Stimulated activated CD8-positive, alpha-beta memory T cell treated with anti-CD3 and anti-CD28 coated beads, Interleukin-15, amount 100 ng/mL, for 1 hour (primary cell): ENCODE measurements around the gene ACOT7.
"Not testable (repeated sequence)": the region's sequence is repeated elsewhere in the genome, so short reads cannot be mapped to it uniquely, and the experiment has no call there.

Experiments
- DNase-seq: peaks from one replicate; pipeline ENCODE4 v3.0.0-alpha.2; 2020; ENCODE audit warnings: low read depth

The ACOT7 gene

GRCh38 chr1:6399294-6399693 is 5.7 kb upstream of the ACOT7 start:
- DNase-seq, result no peak

GRCh38 chr1:6397844-6398441 is 4.4 kb upstream of the ACOT7 start:
- DNase-seq, result no peak

- no peak for DNase-seq
These were observed 3.4 kb upstream of the ACOT7 start for GRCh38 chr1:6396998-6397397.

GRCh38 chr1:6395781-6396244 is 2.2 kb upstream of the ACOT7 start:
- DNase-seq, result not testable (repeated sequence)

DNA sequence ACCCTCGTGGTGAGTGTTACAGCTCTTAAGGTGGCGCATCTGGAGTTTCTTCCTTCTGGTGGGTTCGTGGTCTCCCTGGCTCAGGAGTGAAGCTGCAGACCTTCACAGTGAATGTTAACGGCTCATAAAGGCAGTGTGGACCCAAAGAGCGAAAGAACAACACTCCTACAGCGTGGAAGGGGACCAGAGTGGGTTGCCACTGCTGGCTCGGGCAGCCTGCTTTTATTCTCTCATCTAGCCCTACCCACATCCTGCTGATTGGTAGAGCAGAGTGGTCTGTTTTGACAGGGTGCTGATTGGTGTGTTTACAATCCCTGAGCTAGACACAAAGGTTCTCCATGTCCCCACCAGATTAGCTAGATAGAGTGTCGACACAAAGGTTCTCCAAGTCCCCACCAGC is 1.6 kb upstream of the ACOT7 start:
- not testable (repeated sequence) for DNase-seq

DNA sequence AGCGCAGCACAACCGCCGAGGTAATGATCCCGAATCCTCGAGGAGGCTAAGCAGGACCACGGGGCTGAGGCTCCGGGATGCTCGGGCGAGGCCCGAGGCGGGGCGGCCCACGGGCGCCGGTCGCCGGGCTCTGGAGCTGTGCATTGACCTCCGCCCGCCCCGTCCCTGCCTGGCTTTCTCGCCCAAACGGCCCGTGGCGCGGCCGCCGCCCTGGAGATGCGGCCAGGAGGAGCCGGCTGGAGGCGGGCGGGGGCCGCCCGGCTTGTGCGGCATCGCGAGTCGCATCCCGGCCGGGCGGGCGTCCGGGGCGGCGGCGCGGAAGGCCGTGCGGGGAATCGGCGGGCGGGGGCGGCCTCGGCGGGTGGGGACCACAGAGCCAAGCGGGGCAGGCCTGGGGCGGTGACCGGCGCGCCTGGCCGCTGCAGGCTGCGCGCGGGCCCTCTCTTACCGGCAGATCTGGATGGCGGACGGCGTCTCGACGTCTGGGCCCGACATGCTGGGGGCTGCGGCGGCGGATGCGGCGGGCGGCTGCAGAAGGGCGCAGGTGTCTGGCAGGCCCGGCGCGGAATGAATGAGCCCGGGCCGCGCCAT is 663 bp downstream of the ACOT7 start:
- no peak for DNase-seq

DNA sequence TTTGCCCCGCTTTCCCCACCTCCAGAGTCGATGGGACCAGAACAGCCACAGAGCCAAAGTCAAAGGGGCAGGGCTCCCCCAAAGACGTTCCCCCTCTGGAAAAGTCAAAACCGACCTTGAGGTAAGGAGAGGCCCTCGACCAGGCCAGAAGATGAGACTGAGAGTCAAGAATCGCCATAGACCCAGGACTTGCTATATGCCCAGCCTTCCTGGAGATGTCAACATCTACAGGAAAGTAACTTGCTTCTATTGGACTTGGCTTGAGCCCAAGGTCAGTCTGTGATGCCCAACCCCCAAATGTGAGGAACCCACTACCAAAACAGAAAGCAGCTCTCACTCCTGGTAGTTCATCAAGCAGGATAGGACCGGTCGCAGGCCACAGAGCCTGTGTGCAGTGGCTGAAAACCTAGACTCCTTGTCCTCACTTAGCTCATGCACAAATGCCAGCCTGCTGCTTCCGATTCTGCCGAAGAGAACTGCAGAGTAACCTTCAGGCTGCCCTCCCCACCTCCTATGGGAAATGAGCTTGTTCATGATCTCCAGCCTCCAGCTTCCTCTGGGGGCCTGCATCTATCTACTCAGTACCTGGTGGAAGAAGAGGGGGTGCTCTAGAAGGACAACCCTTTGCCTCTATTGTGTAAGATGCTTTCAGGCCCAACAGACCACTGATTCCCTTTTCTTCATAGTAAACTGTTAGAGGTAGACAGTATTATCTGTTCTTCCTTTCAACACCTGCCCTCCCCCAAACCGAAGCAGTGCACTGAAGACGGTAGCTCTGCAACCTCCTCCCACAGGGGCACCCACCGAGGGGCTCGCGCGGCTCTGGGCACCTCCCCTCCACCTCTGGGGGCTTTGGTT is 1.4 kb downstream of the ACOT7 start:
- no peak for DNase-seq

DNA sequence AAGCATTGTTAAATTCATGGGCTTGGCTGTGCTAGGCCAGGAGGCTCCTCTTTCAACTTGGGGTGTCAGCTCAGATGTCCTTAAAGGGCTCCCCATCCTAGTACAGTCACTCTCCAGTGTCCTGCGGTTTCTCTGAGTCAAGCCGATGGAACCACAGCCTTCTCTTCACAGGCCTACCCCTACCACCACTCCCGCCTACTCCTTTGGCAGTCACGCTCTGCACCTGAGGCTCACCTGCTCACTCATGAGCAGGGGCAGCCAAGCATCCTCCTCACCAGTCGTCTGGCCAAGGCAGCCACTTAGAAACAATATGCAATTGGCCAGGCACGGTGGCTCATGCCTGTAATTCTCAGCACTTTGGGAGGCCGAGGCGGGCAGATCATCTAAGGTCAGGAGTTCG is 3.6 kb downstream of the ACOT7 start:
- DNase-seq, result no peak

DNA sequence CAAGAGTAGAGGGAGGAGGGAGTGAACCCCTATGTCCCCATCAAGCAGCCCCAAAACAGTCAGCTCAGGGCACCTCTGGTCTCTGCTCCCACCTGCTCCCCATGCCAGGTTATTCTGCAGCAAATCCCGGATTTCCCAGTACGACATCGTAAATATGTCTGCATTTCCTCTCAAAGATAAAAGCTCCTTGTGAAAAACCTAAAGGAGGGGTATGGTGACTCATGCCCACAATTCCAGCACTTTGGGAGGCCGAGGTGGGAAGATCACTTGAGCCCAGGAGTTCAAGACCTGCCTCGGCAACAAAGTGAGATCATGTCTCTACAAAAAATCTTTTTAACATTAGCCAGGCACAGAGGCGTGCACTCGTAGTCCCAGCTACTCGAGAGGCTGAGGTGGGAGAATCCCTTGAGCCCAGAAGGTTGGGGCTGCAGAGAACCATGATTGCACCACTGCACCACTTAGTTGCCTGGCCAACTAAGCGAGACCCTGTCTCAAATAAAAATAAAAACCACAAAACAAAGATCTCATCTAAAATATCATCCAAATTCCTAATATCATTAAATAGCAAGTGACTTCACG is 7.1 kb downstream of the ACOT7 start:
- DNase-seq, result no peak

DNA sequence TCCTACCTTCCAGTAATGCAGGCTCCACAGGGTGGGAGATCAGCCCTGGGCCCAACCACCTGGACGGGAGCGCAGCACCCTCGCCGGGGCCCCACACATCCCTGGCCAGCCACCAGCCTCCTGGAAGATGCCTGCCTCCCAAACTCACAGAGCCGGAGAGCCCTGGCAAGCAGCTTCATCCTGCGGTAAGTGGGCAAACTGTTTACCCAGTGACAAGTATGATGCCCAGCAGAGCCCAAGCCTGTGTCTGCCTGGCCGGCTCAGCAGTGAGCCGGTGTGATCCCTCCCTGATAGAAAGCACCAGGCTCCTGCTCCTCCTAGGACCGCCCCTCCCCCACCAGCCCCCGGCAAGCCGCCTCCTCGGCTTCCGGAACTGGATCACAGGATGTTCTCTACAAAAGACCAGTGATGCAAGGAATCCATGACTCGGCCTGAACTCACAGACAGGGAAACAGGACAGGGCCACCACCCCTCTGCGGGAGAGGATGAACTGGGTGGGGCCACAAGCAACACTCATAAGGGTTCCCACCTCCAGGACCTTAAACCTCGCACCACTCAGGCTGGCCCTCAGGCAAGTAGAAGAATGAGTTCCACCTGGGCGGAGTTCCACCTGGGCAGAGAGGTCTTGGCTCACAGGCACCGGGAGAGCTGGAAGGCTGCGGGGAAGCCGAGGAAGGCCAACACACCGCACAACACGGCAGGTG is 7.9 kb downstream of the ACOT7 start:
- DNase-seq, result no peak

- DNase-seq, result no peak
These were observed 8.6 kb downstream of the ACOT7 start for GRCh38 chr1:6384962-6385361.

DNA sequence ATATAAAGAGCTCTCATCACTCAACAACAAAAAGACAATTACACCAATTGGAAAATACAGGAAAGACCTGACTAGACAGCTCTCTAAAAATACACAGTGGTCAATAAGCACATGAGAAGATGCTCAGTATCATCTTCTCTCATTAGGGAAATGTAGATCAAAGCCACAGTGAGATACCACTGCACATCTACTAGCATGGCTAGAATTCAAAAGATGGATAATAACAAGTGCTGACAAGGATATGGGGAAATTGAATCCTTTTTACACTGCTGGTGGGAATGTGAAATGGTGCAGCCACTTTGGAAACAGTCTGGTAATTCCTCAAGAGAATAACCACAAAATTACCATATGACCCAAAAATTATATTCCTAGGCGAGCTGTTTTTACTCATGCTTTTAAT is 9.4 kb downstream of the ACOT7 start:
- no peak for DNase-seq

GRCh38 chr1:6380037-6380436 is 13.5 kb downstream of the ACOT7 start:
- DNase-seq, result no peak

GRCh38 chr1:6378096-6378746 is 15.3 kb downstream of the ACOT7 start:
- DNase-seq, result no peak

- no peak for DNase-seq
These were observed 19.4 kb downstream of the ACOT7 start for GRCh38 chr1:6373961-6374720.

DNA sequence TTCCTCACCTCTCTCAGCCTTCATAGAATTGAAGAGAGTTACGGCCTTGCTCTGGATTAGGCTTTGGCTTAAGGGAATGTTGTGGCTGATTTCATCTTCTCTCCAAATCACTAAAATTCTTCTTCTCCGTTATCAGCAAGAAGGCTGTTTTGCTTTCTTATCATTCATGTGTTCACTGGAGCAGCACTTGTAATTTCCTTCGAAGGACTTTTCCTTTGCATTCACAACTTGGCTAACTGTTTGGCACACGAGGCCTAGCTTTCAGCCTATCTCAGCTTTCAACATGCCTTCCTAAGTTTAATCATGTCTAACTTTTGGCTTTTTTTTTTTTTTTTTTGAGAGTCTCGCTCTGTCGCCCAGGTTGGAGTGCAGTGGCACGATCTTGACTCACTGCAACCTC is 21.3 kb downstream of the ACOT7 start:
- DNase-seq, result not testable (repeated sequence)

DNA sequence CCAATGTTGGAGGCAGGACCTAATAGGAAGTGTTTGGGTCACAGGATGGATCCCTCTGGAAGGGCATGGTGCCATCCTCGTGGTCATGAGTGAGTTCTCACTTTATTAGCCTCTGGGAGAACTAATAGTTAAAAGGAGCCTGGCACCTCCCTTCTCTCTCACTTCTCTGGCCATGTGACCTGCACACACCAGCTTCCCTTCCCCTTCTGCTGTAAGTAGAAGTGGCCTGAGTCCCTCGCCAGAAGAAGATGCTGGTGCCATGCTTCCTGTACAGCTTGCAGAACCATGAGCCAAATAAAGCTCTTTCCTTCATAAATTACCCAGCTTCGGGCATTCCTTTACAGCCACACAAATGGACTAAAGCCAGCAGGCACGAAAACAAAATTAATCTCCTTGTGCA is 23.6 kb downstream of the ACOT7 start:
- no peak for DNase-seq

DNA sequence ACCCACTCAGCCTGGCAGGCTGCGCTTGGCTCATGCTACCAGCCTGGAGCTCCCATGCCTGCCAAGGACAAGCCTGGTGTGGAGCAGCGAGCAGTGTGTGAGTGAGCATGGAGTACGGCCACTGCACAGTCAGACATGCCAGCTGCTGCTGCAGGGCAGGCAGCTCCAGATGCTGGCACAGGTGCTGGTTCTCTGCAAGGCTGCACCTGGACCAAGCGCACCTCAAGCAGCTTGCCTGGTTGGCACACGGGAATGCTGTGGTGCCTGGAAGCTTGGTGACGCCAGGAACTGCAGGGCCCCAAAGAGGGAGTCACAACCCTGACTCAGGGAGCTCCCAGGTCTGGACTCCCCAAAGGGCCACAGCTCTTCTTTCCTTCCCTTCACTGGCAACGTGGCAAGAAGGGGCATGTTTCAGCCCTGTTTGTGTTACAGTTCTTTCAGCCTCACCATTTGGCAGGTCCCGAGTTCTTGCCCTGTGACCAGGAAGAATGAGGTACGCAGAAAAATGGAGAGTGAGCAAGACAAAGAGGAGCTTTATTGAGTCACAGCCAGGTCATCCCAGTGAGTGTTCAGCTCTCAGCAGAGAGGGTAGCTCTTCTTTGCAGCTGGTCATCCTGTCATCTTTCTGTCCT is 26.1 kb downstream of the ACOT7 start:
- DNase-seq, result no peak

DNA sequence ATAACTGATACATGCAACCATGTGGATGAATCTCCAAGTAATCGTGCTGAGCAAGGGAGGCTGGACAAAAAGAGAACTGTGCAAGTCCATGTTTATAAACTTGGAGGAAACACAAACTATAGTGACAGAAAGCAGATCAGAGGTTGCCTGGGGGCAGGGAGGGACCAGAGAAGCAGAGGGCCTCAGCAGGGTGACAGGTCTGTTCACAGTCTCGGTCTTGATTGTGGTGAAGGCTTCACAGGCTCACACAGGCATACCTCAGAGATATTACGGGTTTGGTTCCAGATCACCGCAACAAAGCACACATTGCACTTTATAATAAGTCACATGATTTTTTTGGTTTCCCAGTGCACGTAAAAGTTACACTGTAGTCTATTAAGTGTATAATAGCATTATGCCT is 28.5 kb downstream of the ACOT7 start:
- no peak for DNase-seq

GRCh38 chr1:6363085-6363884 is 30.3 kb downstream of the ACOT7 start:
- DNase-seq, result not testable (repeated sequence)
